NT2/D1 (cell line): ENCODE measurements around the gene USB1.

ENCODE experiments used
- SUZ12 ChIP-seq: IDR thresholded peaks from 2 replicates; pipeline ENCODE4 v1.6.1; 2011; ENCODE audit not compliant: insufficient read length, insufficient read depth; ENCODE audit errors: extremely low read depth
- YY1 ChIP-seq: IDR thresholded peaks from 2 replicates; pipeline ENCODE4 v1.6.1; 2011; ENCODE audit not compliant: insufficient read length, insufficient read depth
- ZNF274 ChIP-seq: IDR thresholded peaks from 2 replicates; pipeline ENCODE4 v1.6.1; 2011; ENCODE audit warnings: mild to moderate bottlenecking, low read depth, low read length

- TF ChIP-seq YY1 (no peak), ZNF274 (no peak), SUZ12 (no peak)
Observed at GRCh38 chr16:58000706-58001676, at the start of gene USB1.
